HL-60 (cell line): Measurements from ENCODE around the gene ICAM1.

Experiments
- CTCF ChIP-seq: IDR thresholded peaks from one replicate; pipeline ENCODE4 v1.5.1; 2011; ENCODE audit warnings: low read length, control low read depth, inconsistent platforms; ENCODE audit not compliant: insufficient read depth
- POLR2AphosphoS5 ChIP-seq: IDR thresholded peaks from 2 replicates; pipeline ENCODE4 v1.6.1; 2012; ENCODE audit warnings: low read depth
- REST ChIP-seq: IDR thresholded peaks from 2 replicates; pipeline ENCODE4 v1.6.1; 2012; ENCODE audit warnings: low read depth; ENCODE audit not compliant: insufficient replicate concordance

- TF ChIP-seq REST (no peak), CTCF (no peak), POLR2AphosphoS5 (no peak)
Observed at GRCh38 chr19:10226021-10226375, 44.9 kb upstream of the ICAM1 start.
